ENCODE data around the gene ATAD1.
"Not testable (repeated sequence)": the region's sequence is repeated elsewhere in the genome, so short reads cannot be mapped to it uniquely, and the experiment has no call there.

ATAD1 gene

DNA sequence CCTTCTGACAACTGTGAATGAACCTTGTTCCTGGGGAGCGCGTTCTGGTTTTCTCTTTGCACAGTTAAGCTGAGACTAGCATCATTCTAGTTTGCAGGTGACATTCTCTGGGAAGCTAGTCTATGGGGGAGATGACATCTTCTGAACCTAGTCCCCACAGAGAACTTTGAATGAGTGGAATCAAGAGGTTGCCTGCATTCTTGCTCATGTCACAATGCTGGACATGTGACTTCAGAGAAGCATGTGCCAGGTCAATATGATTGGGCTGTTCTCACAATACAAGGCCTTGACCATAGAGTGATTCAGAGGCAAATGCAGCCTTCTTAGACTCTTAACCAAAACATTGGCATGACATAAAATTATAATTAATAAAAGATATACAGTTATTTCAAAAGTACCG is 23.2 kb upstream of the ATAD1 start:
- H3K9me3 Mint-ChIP-seq, result no peaks in the 10 kb centered on the region
- H3K36me3 Mint-ChIP-seq (ENCODE audit: low read depth), result no peaks in the 10 kb centered on the region
- intact Hi-C loops (cut with micrococcal nuclease), result no loop called here
- peaks cover 2% of the 10 kb centered on the region for H3K27me3 Mint-ChIP-seq
- no peak overlapping the region for H3K27ac Mint-ChIP-seq
- H3K4me1 Mint-ChIP-seq (ENCODE audit: low read depth), result peaks cover 6% of the 10 kb centered on the region
- no peak overlapping the region for H3K4me3 Mint-ChIP-seq

DNA sequence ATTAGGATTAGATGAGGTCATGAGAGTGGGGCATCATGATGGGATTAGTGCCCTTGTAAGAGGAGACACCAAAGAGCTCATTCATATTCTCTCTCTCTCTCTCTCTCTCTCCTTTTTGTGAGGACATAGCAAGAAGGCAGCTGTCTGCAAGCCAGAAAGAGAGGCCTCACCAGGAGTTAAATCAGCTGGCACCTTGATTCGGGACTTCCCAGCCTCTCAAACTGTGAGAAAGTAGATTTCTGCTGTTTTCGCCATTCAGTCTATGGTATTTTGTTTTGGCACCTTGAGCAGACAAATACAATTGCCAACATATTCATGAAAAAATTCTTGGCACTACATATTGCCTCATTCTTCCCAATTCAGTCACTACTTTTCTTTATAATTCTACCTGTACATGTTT is 20.6 kb upstream of the ATAD1 start:
- Mint-ChIP-seq H3K27ac (no peak overlapping the region), H3K27me3 (no peaks in the 10 kb centered on the region), H3K36me3 (ENCODE audit: low read depth) (no peaks in the 10 kb centered on the region), H3K4me1 (ENCODE audit: low read depth) (peaks cover 6% of the 10 kb centered on the region), H3K4me3 (no peak overlapping the region), H3K9me3 (no peaks in the 10 kb centered on the region)
- intact Hi-C loops (cut with micrococcal nuclease), result no loop called here

DNA sequence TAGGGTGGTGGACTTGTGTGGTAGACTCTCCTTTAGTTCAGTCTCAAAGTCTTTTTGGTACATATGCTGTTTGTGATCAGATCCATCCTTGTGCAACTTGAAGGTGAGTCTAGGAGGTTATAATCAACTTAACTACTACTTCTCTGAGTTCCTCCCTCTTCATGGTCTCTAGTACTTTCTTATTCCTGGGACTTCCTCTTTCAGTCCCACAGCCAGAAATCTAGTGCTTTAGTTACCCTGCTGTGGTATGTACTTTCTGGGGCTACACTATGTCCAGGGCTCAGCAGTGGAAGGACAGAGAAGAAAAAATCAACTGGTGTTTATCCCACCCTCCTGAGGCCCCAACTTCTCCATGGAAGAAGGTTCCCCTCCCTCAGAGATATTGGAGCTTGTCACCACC is 19.4 kb upstream of the ATAD1 start:
- Mint-ChIP-seq H3K27ac (peak overlapping the region; percentile 32), H3K4me3 (no peak overlapping the region), H3K27me3 (no peaks in the 10 kb centered on the region), H3K9me3 (no peaks in the 10 kb centered on the region), H3K36me3 (ENCODE audit: low read depth) (no peaks in the 10 kb centered on the region), H3K4me1 (ENCODE audit: low read depth) (peaks cover 6% of the 10 kb centered on the region)
- intact Hi-C loops (cut with micrococcal nuclease), result no loop called here

DNA sequence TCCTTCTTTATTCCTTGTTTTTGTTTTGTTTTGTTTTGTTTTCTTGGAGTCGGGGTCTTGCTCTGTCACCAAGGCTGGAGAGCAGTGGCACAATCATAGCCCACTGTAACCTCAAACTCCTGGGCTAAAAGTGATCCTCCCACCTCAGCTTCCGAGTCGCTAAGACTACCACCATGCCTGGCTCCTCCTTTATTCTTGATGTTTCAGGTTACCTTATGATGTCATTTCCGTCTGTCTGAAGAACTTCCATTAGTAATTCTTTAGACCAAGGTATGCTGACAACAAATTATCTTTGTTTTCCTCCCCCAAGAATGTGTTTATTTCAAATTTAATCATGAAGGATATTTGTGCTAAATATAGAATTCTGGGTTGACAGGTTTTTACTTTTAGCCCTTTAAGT is 18.1 kb upstream of the ATAD1 start:
- H3K36me3 Mint-ChIP-seq (ENCODE audit: low read depth), result no peaks in the 10 kb centered on the region
- H3K4me1 Mint-ChIP-seq (ENCODE audit: low read depth), result peaks cover 6% of the 10 kb centered on the region
- intact Hi-C loops (cut with micrococcal nuclease), result no loop called here
- H3K9me3 Mint-ChIP-seq, result no peaks in the 10 kb centered on the region
- no peaks in the 10 kb centered on the region for H3K27me3 Mint-ChIP-seq
- H3K4me3 Mint-ChIP-seq, result no peak overlapping the region
- no peak overlapping the region for H3K27ac Mint-ChIP-seq

DNA sequence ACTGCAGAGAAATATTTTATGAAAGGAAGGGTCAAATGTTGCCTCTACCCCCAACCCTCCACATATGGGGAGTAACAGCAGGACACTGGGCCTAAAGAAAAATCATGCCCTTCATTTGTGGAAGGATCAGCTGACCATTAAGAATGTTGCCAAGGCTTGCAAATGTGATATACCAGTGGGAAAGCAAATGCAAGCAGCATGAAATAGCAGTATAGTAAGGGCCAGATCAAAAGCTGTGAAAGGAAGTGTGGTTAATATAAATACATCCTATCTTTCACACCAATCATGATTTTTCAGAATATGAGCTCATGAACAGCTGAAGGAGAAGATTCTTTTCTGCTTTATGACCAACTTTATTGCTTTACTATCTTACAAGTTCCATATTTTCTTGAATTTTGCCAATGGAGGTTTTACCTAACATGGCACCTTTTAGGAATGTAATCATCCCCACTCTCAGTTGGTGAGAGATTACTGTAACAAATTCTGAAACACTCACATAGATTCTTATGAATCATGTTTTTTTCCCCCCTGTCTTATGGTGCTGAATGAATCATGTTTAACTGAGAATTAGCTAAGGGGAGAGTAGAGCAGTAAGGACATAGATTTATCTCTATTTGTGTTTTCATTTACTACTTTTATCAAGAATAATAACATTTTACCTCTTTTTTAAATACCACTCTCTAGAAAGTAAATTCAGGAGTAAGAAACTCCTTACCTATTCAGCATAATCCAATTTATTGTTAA is 12.1 kb upstream of the ATAD1 start:
- H3K4me3 Mint-ChIP-seq, result no peak overlapping the region
- H3K36me3 Mint-ChIP-seq (ENCODE audit: low read depth), result no peaks in the 10 kb centered on the region
- no peak overlapping the region for H3K27ac Mint-ChIP-seq
- H3K4me1 Mint-ChIP-seq (ENCODE audit: low read depth), result no peaks in the 10 kb centered on the region
- intact Hi-C loops (cut with micrococcal nuclease), result no loop called here
- H3K27me3 Mint-ChIP-seq, result no peaks in the 10 kb centered on the region
- no peaks in the 10 kb centered on the region for H3K9me3 Mint-ChIP-seq

DNA sequence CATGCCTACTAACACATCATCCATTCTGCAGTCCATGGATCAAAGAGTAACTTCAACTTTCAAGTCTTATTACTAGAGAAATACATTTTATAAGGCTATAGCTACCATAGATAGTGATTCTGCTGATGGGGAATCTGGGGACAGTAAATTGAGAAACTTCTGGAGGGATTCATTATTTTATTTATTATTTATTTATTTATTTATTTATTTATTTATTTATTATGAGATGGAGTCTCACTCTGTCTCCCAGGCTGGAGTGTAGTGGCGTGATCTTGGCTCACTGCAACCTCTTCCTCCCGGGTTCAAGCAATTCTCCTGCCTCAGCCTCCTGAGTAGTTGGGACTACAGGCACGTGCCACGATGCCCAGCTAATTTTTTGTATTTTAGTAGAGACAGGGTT is 11.0 kb upstream of the ATAD1 start:
- H3K9me3 Mint-ChIP-seq; intact Hi-C loops (cut with micrococcal nuclease); H3K4me1 Mint-ChIP-seq (ENCODE audit: low read depth); H3K27ac Mint-ChIP-seq; H3K36me3 Mint-ChIP-seq (ENCODE audit: low read depth); H3K4me3 Mint-ChIP-seq; H3K27me3 Mint-ChIP-seq: not testable (repeated sequence)

DNA sequence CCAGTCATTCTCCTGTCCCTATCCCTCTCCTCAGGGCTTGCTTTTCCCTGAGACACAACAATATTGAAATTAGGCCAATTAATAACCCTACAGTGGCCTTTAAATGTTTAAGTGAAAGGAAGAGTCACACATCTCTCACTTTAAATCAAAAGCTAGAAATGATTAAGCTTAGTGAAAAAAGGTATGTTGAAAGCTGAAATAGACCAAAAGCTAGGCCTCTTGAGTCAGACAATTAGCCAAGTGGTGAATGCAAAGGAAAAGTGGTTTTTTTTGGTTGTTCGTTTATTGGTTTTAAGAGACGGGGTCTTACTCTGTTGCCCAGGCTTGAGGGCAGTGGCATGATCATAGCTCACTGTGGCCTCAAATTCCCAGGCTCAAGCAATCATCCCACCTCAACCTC is 9.7 kb upstream of the ATAD1 start:
- Mint-ChIP-seq H3K27me3 (no peaks in the 10 kb centered on the region), H3K27ac (no peak overlapping the region), H3K9me3 (no peaks in the 10 kb centered on the region), H3K4me3 (no peak overlapping the region), H3K36me3 (ENCODE audit: low read depth) (no peaks in the 10 kb centered on the region), H3K4me1 (ENCODE audit: low read depth) (no peaks in the 10 kb centered on the region)
- intact Hi-C loops (cut with micrococcal nuclease), result no loop called here

DNA sequence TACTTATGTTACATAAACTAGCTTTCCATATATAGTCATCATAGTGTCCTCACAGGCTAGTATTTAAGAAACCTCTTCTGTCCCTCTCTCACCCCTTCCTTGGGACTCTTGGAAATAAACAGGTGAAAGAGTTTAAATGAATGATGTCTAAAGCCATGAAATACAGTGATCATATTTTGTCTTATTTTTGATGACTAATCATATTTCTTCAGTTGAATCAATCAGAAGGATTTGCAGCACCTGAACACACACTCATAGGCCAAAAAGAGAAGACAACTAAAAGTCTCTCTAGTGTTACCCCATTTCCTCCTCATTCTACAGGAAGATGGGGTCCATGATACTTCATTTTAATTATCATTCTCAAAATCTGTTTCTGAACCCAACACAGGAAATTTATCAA is 8.6 kb upstream of the ATAD1 start:
- Mint-ChIP-seq H3K4me1 (ENCODE audit: low read depth) (no peaks in the 10 kb centered on the region), H3K27ac (no peak overlapping the region), H3K27me3 (no peaks in the 10 kb centered on the region), H3K36me3 (ENCODE audit: low read depth) (no peaks in the 10 kb centered on the region), H3K9me3 (no peaks in the 10 kb centered on the region), H3K4me3 (no peak overlapping the region)
- intact Hi-C loops (cut with micrococcal nuclease), result no loop called here

DNA sequence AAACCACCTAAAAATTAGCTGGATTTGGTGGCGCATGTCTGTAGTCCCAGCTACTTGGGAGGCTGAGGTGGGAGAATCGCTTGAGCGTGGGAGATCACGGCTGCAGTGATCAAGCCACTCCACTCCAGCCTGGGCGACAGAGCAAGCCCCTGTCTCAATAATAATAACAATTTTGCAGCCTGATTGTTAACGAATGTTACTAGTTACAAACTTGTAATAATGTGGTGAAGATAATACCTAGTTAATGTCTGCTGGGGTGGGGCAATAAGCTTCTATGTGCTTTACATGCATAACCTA is 1.2 kb upstream of the ATAD1 start:
- no peak overlapping the region for H3K4me3 Mint-ChIP-seq
- H3K36me3 Mint-ChIP-seq (ENCODE audit: low read depth), result peaks cover 7% of the 10 kb centered on the region
- no peaks in the 10 kb centered on the region for H3K9me3 Mint-ChIP-seq
- H3K27ac Mint-ChIP-seq, result no peak overlapping the region
- H3K27me3 Mint-ChIP-seq, result no peaks in the 10 kb centered on the region
- H3K4me1 Mint-ChIP-seq (ENCODE audit: low read depth), result peaks cover 19% of the 10 kb centered on the region
- intact Hi-C loops (cut with micrococcal nuclease), result no loop called here

DNA sequence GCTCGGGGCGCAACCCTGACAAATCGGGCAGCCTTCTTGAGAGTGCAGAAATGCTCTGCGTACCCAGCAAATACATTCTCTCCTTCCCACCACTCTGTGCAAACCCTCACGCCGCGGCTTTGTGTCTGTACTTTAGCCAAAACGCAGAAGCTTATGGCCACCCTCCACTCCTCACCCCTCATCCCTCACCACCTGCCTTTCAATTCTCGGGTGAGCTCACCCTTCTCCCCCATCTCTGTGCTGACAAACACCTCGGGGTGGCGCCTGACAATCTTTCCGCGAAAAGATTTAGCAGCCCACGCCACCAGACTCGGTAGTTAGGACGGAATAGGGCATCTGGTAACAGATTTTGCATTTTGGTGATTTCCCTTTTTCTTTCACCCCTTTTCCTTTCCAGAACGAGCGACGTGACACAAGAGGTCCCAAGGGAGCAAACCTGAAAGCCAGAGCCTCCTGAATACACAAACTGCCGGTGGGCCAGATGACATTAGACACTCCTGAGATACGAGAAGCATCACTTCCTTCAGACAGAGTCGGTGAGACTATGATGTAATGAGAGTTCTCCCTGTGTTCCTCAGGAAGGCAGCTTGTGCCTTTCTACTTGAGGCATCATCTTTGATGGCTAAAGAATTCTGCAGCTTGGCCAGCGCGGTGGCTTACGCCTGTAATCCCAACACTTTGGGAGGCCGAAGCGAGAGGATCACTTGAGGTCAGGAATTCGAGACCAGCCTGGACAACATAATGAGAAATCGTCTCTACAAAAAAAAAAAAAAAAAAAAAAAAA is 671 bp upstream of the ATAD1 start:
- peaks cover 7% of the 10 kb centered on the region for H3K36me3 Mint-ChIP-seq (ENCODE audit: low read depth)
- H3K27ac Mint-ChIP-seq, result peak overlapping the region; percentile 92
- H3K9me3 Mint-ChIP-seq, result no peaks in the 10 kb centered on the region
- intact Hi-C loops (cut with micrococcal nuclease), result no loop called here
- H3K27me3 Mint-ChIP-seq, result no peaks in the 10 kb centered on the region
- H3K4me1 Mint-ChIP-seq (ENCODE audit: low read depth), result peaks cover 19% of the 10 kb centered on the region
- peak overlapping the region; percentile 96 for H3K4me3 Mint-ChIP-seq

DNA sequence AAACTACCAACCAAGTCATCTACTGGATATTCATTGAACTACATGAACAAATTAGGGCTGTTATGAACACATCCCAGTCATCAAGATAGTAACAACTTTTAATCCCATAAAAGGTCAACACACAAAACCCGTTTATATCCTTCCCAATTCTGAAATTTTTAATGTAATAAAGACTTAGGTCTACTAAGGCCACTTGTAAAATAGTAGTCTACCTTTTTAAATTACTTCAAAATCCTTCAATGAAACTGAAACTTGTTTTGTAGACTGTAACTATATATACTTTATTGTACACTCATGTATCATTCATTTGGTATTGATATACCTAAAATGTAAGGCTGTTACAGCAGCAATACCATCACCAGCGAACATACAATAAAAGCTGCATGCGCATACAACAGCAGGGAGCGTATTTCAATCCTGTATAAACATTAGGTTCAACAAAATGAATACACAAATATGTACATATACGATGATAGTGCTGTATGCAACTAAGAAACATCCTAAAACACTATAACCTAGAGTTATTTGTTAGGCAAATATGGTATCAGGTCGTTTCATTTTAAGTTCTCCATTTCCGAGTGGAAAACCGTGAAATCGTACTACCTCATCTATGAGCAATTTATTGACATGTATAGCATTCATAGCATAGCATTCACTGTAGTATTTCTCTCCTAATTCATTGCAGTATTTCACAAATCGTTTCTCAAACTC is 973 bp downstream of the ATAD1 start:
- Mint-ChIP-seq H3K9me3 (no peaks in the 10 kb centered on the region), H3K4me3 (peak overlapping the region; percentile 96), H3K4me1 (ENCODE audit: low read depth) (peaks cover 19% of the 10 kb centered on the region), H3K36me3 (ENCODE audit: low read depth) (peaks cover 13% of the 10 kb centered on the region), H3K27ac (peak overlapping the region; percentile 92), H3K27me3 (no peaks in the 10 kb centered on the region)
- intact Hi-C loops (cut with micrococcal nuclease), result no loop called here

DNA sequence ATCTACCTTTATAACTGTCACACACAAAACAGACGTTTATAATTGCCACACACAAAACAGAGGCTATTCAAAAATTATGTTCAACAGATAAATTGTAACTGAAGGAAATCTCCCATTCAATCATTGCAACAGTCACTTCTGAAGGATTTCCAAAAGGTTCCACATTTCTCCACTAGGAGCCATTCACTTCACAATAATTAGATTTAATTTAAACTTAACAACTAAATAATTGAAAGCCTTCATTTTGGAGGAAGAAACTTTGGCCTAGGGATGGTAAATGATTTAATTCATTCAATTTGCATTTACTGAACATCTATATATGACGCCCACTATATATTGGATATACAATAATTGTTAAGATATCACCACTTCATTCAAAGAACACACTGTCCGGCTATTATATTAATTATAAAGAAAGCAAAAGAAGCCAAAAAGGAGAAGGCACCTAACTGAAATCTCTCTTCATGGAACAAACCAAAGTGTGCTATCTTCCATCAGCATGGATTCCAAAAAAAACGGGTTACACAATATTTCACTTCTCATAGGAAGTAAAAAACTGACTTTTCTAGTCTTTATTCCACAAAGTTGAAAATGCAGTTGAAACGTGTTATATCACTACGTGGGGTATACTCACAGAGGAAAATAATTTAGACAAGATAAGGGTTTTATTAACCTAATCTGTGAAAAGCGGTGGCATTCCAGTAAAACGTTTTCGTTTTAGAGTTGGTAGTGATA is 1.7 kb downstream of the ATAD1 start:
- Mint-ChIP-seq H3K27me3 (no peaks in the 10 kb centered on the region), H3K36me3 (ENCODE audit: low read depth) (peaks cover 21% of the 10 kb centered on the region), H3K4me1 (ENCODE audit: low read depth) (peaks cover 19% of the 10 kb centered on the region), H3K4me3 (no peak overlapping the region), H3K27ac (no peak overlapping the region), H3K9me3 (no peaks in the 10 kb centered on the region)
- intact Hi-C loops (cut with micrococcal nuclease), result no loop called here

DNA sequence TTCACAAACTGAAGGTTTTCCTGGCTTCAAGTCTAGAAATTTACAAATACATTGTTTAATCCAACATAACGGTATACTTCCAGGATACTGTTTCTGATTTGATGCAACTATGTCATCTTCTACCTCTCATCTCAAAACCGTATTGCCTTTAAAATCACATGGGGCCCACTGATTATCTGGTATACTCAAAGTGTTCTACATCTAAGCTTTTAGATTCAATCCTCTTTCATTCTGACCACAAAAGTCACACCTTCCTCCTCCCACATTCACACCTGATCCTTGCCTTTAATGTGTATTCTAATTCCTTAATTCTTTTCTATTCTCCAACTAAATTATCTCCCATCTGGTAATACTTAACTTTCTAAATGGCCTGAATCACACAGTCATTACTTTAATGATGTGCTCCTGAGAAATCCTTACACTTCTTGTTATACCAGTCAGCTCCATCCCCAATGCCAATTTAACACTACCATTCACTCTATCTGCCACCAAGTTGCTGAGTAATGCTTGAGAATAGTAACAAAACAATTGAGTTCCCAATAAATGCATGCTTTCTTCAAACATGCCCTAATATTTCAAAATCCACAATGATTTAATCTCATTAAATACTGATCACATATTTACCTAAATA is 13.0 kb downstream of the ATAD1 start:
- peaks cover 40% of the 10 kb centered on the region for H3K9me3 Mint-ChIP-seq
- no peaks in the 10 kb centered on the region for H3K27me3 Mint-ChIP-seq
- H3K4me1 Mint-ChIP-seq (ENCODE audit: low read depth), result peaks cover 11% of the 10 kb centered on the region
- H3K4me3 Mint-ChIP-seq, result no peak overlapping the region
- H3K36me3 Mint-ChIP-seq (ENCODE audit: low read depth), result peaks cover 73% of the 10 kb centered on the region
- no peak overlapping the region for H3K27ac Mint-ChIP-seq
- intact Hi-C loops (cut with micrococcal nuclease), result no loop called here
